KMS-11 (cell line): Measurements from ENCODE around the gene OSBPL5.

Source experiments
- H2AFZ ChIP-seq: fragments of 200-600 bp; sonication (generic); 2 replicates; pipeline ENCODE4 v1.6.1; 2016; ENCODE audit warnings: antibody characterized with exemption, mixed run types, low read depth
- H3K27ac ChIP-seq: fragments of 200-600 bp; sonication (generic); 2 replicates; pipeline ENCODE4 v1.6.1; 2016; ENCODE audit warnings: mild to moderate bottlenecking, mixed run types
- H3K27me3 ChIP-seq: fragments of 200-600 bp; sonication (generic); 2 replicates; pipeline ENCODE4 v1.6.1; 2017; ENCODE audit warnings: mild to moderate bottlenecking, low read depth, mixed run types, moderate library complexity; ENCODE audit not compliant: insufficient read depth
- H3K36me3 ChIP-seq: fragments of 200-600 bp; sonication (generic); 2 replicates; pipeline ENCODE4 v1.6.1; 2017; ENCODE audit warnings: mild to moderate bottlenecking, mixed run types; ENCODE audit not compliant: insufficient read depth
- H3K4me1 ChIP-seq: fragments of 200-600 bp; sonication (generic); 2 replicates; pipeline ENCODE4 v1.6.1; 2016; ENCODE audit warnings: mild to moderate bottlenecking, low read depth, mixed run types; ENCODE audit not compliant: poor library complexity, severe bottlenecking
- H3K4me2 ChIP-seq: fragments of 200-600 bp; sonication (generic); 2 replicates; pipeline ENCODE4 v1.7.0; 2016; ENCODE audit warnings: mild to moderate bottlenecking, mixed run types
- H3K4me3 ChIP-seq: fragments of 200-600 bp; sonication (generic); IDR thresholded peaks from 2 replicates; pipeline ENCODE4 v1.6.1; 2017; ENCODE audit warnings: low read depth, low read length, mixed read lengths; ENCODE audit not compliant: insufficient read depth
- H3K79me2 ChIP-seq: fragments of 200-600 bp; sonication (generic); 2 replicates; pipeline ENCODE4 v1.6.1; 2016; ENCODE audit warnings: low read depth, mixed run types; ENCODE audit not compliant: insufficient read depth
- H3K9ac ChIP-seq: fragments of 200-600 bp; sonication (generic); 2 replicates; pipeline ENCODE4 v1.6.1; 2016; ENCODE audit warnings: mild to moderate bottlenecking, mixed run types
- H4K20me1 ChIP-seq: fragments of 200-600 bp; sonication (generic); 2 replicates; pipeline ENCODE4 v1.6.1; 2016; ENCODE audit warnings: mild to moderate bottlenecking, mixed run types; ENCODE audit not compliant: insufficient read depth
- TF ChIP-seq, protein P1 (sequence below): fragments of 200-600 bp; sonication (generic); conservative IDR thresholded peaks from 2 replicates; pipeline ENCODE4 v1.6.1; 2017; ENCODE audit warnings: low read depth, mild to moderate bottlenecking, antibody characterized with exemption, low read length, moderate library complexity, mixed read lengths

The OSBPL5 gene

GRCh38 chr11:3198815-3199214 is 33.7 kb upstream of the OSBPL5 start:
- Histone ChIP-seq H3K27me3 (peaks cover 79% of the 10 kb centered on the region), H3K27ac (no peak overlapping the region)

GRCh38 chr11:3197878-3198528 is 32.9 kb upstream of the OSBPL5 start:
- no peak overlapping the region for H2AFZ ChIP-seq
- H3K79me2 ChIP-seq = no peaks in the 10 kb centered on the region
- no peaks in the 10 kb centered on the region for H3K4me1 ChIP-seq
- TF ChIP-seq, protein P1, sequence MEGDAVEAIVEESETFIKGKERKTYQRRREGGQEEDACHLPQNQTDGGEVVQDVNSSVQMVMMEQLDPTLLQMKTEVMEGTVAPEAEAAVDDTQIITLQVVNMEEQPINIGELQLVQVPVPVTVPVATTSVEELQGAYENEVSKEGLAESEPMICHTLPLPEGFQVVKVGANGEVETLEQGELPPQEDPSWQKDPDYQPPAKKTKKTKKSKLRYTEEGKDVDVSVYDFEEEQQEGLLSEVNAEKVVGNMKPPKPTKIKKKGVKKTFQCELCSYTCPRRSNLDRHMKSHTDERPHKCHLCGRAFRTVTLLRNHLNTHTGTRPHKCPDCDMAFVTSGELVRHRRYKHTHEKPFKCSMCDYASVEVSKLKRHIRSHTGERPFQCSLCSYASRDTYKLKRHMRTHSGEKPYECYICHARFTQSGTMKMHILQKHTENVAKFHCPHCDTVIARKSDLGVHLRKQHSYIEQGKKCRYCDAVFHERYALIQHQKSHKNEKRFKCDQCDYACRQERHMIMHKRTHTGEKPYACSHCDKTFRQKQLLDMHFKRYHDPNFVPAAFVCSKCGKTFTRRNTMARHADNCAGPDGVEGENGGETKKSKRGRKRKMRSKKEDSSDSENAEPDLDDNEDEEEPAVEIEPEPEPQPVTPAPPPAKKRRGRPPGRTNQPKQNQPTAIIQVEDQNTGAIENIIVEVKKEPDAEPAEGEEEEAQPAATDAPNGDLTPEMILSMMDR = no peak
- H3K27me3 ChIP-seq = peaks cover 81% of the 10 kb centered on the region
- H4K20me1 ChIP-seq = no peaks in the 10 kb centered on the region
- H3K4me3 ChIP-seq = no peak overlapping the region
- no peak overlapping the region for H3K9ac ChIP-seq
- no peak overlapping the region for H3K27ac ChIP-seq
- no peaks in the 10 kb centered on the region for H3K36me3 ChIP-seq
- no peak overlapping the region for H3K4me2 ChIP-seq

More at GRCh38 chr11:3198815-3199214, 33.7 kb upstream of the OSBPL5 start:
- no peaks in the 10 kb centered on the region for H3K36me3 ChIP-seq
- H2AFZ ChIP-seq = no peak overlapping the region
- H3K4me2 ChIP-seq = no peak overlapping the region
- H4K20me1 ChIP-seq = no peaks in the 10 kb centered on the region
- no peaks in the 10 kb centered on the region for H3K79me2 ChIP-seq
- no peak overlapping the region for H3K4me3 ChIP-seq
- TF ChIP-seq, protein P1 = no peak
- no peaks in the 10 kb centered on the region for H3K4me1 ChIP-seq
- no peak overlapping the region for H3K9ac ChIP-seq

DNA sequence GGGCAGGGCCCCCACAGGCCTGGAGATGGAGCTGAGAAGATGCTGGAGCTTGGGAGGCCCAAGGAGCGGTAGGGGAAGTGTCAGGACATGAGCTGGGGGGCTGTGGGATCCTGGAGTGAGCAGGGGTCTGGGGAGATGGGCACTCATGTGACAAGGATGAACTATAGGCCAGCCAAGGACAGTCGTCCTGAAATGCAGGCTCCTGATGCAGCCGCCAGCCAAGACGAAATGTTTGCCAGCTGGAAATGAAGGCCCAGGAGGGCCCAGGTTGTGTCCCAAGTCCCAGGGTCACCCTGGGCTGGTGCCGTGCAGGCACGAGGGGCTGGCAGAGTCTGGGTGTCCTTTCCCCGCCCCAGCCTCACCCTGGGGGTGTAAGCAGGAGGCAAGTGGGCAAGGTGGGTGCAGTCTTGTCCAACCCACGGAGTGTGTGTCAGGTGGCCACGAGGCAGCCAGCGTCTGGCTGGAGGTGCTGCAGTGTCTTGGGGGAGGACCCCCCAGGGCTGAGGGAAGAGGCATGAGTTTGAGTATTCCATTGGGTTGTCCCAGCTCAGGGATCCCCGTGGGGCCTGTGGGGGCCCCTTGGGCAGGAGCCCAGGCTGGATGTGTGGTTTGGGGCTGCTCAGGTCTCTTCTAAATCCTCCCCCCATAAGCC is 32.1 kb upstream of the OSBPL5 start:
- Histone ChIP-seq H2AFZ (no peak overlapping the region), H3K27ac (no peak overlapping the region), H3K36me3 (no peaks in the 10 kb centered on the region), H4K20me1 (no peaks in the 10 kb centered on the region), H3K4me3 (no peak overlapping the region), H3K4me1 (no peaks in the 10 kb centered on the region), H3K27me3 (peaks cover 80% of the 10 kb centered on the region), H3K9ac (no peak overlapping the region), H3K79me2 (no peaks in the 10 kb centered on the region), H3K4me2 (no peak overlapping the region)
- TF ChIP-seq, protein P1 = no peak

GRCh38 chr11:3196161-3197043 is 31.3 kb upstream of the OSBPL5 start:
- Histone ChIP-seq H4K20me1 (no peaks in the 10 kb centered on the region), H3K79me2 (no peaks in the 10 kb centered on the region), H3K36me3 (no peaks in the 10 kb centered on the region), H3K27me3 (peaks cover 77% of the 10 kb centered on the region), H3K4me3 (no peak overlapping the region), H3K4me1 (no peaks in the 10 kb centered on the region), H3K27ac (no peak overlapping the region), H3K9ac (no peak overlapping the region), H3K4me2 (no peak overlapping the region), H2AFZ (no peak overlapping the region)
- TF ChIP-seq, protein P1 = no peak
